Fibroblast of mammary gland (primary cell): ENCODE results near the gene C1orf105.

Source experiments
- DNase-seq: peaks from one replicate; pipeline ENCODE4 v3.0.0-alpha.2; 2010; ENCODE audit warnings: low read depth
- H3K4me3 ChIP-seq: 2 replicates; pipeline ENCODE4 v1.5.1; 2011; ENCODE audit warnings: low read depth, mild to moderate bottlenecking, low read length, moderate library complexity; ENCODE audit not compliant: control insufficient read depth
- CTCF ChIP-seq: conservative IDR thresholded peaks from 2 replicates; pipeline ENCODE4 v1.5.1; 2011; ENCODE audit warnings: low read depth, low read length, inconsistent platforms; ENCODE audit not compliant: control insufficient read depth, insufficient read depth

Gene C1orf105

GRCh38 chr1:172394141-172394751, 26.2 kb upstream of the C1orf105 start:
- H3K4me3 ChIP-seq = no peak overlapping the region
- no peak for DNase-seq
- TF ChIP-seq CTCF = no peak

DNA sequence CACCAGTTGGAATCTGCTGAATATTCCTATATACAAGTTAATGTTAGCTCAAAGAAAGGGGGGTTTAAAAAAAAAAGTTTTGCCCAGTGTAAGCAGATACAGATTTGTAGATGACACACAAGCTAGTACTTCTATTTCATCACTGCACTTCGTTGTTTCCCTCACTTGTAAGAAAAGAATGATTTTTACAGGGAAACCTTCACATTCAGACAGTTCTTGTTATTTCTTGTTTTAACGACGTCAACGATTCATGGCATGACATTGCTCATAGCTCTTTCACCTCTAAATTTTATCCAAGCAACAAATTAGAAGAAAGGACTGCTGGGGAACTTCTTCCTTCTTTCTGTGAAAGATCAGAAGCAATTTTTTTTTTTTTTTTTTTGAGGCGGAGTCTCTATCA, 25.7 kb upstream of the C1orf105 start:
- no peak overlapping the region for H3K4me3 ChIP-seq
- DNase-seq = peak; percentile 28
- TF ChIP-seq CTCF = no peak

- H3K4me3 ChIP-seq = no peak overlapping the region
- no peak for TF ChIP-seq CTCF
- no peak for DNase-seq
These were observed 24.9 kb upstream of the C1orf105 start for GRCh38 chr1:172395576-172395975.

DNA sequence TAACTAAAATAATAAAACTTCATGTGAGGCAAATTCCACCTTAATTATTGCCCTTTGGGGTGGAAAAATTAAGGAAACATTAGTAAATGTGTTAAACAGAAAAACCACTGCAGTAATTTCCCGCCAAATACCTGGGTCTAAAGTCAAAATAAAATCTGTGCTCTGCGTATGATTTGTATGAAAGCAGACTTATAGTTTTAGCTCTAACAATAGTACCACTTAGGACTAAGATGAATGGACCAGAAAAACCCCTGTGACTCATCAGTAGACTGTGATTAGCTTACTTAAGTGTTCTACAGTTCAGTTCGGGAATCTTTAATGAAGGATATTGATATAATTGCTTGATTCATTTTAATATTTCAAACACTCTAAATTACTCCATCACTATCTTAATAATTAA, 23.3 kb upstream of the C1orf105 start:
- DNase-seq = peak; percentile 75
- H3K4me3 ChIP-seq = no peak overlapping the region
- TF ChIP-seq CTCF = no peak

GRCh38 chr1:172397633-172398032, 22.9 kb upstream of the C1orf105 start:
- no peak overlapping the region for H3K4me3 ChIP-seq
- no peak for DNase-seq
- TF ChIP-seq CTCF = no peak

DNA sequence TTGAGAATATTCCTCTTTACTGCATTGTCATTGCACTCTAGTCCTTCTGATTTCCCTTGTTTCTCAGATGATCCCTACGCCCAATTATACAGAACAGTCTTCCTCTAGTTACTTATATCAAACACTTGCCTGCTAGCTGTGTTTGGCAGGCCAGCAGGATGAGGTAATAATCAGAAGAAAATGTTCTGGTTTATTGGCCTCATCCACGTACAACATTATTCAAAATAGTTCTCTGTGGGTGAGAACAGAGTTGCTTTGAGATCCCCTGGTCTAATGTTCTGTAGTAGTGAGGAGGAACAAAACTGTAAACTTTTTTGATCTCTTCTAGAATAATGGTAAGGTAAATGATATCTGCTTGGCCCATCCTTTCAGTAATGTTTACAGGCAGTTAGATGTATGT, 22.3 kb upstream of the C1orf105 start:
- no peak for TF ChIP-seq CTCF
- H3K4me3 ChIP-seq = no peak overlapping the region
- peak; percentile 55 for DNase-seq

DNA sequence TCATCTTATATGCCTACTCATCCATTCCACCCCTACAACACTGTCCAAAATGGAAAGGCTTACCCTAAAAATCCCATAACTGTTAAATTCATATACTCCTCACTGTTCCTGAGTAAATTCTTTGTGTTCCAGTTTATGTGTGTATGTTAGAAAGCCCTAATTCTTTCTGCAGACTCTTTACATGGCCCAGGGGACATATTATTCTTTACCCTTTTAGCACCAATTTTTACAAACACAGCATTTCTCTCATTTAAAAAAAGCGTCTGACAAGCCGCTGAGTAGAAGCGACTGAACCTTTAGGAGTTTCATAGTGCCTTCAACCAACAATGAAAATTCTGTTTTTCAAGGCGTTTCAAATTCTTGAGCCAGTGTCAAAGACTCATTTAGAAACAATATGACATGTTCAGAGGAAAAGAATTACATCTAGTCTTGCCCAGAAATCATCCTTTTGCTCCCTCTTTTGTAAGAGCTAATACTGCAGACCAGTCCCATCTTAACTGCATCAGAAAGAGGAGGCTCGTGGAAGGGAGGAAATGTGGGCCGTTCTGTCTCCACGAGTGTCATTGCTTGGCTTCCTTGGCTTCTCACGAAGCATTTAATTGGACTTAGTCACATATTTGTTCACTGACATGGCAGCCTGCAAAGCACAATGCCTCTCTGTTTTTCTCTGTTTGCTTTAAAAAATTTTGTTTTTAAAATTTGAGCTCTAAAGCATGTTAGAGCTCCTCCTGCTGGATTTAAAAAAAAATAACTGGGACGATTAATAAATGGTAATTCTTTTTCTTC, 21.3 kb upstream of the C1orf105 start:
- H3K4me3 ChIP-seq = no peak overlapping the region
- peak; percentile 54 for TF ChIP-seq CTCF
- DNase-seq = peak; percentile 93
